Nucleus accumbens (tissue), 56 donors: Measurements from ENCODE around the gene LRCH3.
A peak's percentile ranks its signal among the peaks of the same experiment; 100 is the strongest.

Experiments
- DNase-seq, 56 donors: peaks; one replicate each; lab custom pipeline; 2025; lab: John Stamatoyannopoulos, UW

LRCH3 gene

DNA sequence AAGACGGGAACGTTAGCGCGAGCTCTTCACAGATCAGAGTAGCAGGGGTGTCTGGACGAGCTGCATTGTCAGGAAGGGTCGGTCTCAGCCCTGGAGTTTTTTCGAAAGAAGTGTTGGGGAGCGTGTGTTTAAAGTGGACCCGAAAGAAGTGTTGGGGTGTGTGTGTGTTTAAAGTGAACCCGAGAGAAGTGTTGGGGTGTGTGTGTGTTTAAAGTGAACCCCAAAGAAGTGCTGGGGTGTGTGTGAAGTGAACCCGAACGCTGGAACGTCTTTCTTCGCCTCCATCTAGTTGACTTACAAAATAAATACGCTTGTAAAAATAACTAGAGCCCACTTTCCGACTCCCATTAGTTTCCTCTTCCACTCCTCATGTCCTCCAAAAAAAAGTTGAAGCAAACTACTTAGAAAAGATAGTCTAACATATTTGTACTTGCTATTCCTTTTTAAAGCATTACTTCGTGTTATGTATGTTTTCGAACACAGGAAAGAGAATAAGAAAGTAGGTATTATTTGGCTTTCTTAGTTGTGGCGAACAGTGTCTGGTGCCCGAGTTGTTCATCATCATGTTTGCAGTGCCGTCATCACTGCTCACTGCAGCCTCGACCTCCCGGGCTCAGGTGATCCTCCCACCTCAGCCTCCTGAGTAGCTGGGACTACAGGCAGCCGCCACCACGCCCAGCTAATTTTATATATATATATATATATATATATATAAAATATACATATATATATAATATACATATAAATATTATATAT is 1.0 kb downstream of the LRCH3 start:
- DNase-seq, result peak in 2 of 56 donors; percentile 34 to 43

DNA sequence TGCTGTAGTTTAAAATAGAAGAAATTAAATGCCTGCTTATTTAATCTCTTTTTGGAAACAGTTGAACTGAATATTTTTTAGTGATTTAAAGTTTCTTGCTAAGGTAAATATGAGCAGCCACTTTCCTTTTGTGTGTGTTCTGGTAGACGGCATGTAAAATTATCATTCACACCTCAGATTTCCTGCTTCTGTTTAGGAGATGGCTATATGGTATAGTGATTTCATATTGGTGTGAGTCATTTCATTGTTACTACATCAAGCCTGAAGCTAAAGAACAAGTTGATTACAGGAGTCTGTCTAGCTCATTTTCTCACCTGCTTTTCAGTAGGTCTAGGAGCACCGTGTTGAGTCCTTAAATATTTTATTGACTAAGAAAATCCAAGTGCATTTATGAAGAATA is 2.2 kb downstream of the LRCH3 start:
- DNase-seq, result no peak

DNA sequence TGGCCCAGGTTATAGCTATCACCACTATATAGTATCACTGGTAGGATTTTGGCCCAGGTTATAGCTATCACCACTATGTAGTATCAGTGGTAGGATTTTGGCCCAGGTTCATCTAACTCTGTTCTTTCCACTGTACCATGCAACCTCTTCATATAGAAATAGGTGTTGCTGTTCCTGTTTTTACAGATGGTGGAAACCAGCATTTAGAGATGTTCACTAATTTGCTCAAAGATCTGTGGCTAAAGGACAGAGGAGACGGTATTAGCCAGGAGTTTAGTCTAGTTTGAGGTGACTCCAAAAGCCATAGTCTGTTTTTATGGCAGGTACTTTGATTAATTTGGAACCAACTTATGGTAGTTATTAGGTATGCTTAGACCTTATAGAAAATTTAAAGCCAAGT is 3.1 kb downstream of the LRCH3 start:
- no peak for DNase-seq

DNA sequence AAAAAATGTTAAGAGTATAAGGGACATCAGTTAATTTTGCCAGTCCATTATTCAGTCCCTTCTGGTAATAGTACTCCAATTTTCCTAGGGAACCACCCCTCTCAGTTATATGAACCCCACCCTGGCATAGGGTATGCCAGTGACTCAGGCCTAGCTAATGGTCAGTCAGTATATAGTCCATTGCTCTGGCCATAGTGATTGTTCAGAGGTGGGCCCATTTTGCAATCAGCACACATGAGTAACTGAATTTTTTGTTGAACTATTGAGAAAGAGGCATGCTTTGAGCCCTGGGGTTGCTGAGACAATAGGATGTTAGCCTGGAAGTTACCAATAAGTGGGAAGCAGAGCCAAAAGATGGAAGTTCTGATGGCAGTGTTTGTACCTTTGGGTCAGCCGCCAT is 4.1 kb downstream of the LRCH3 start:
- DNase-seq, result no peak

DNA sequence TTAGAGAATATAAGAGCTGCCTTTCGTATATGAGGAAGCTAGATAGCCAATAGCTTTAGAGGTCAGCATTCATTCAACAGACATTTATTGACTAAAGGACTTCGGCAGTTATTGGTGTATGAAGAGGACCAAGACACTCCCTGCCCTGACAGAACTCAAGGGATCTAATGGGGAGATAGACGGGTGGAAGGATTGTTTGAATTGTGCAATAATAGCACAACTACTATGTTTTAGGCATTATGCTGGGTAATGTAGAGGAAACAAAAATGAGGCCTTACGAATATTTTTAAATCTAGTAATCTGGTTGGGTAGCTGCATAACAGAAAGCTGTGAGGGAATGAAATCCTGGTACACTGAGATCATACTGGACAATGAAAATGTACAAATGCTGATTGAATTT is 5.0 kb downstream of the LRCH3 start:
- DNase-seq, result no peak

DNA sequence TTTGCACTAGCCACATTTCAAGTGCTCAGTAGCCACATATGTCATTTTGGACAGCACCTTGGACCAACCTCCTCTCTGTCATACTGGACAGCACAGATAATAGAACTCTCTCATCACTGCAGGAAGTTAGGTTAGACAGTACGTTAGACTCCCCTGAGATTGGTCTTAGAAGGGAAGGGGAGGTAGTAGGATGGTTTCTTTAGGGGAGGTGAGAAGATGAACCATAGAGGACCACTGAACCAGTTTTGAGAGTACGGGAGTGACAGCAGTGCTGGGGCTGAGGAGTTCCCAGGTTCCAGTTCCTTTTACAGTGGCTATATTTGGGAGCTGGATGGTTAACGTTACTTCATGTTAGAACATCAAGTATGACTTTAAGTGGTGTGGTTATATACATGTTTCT is 7.8 kb downstream of the LRCH3 start:
- no peak for DNase-seq

DNA sequence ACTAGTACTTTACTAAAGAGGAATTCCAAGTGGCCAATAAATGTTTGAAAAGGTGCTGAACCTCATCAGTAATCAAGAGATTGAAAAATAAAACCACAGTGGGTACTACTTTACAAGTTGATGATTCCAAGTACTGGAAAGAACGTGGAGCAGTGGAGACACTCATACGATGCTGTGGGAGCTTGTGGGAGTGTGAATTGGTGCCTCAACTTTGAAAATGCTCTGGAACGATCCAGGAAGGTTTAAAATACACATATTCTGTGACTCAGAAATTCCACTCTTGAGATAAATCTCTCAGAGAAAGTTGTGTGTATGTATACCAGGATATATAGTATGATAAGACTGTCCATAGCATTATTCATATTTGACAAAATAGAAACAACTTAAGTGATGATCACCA is 9.3 kb downstream of the LRCH3 start:
- DNase-seq, result no peak

DNA sequence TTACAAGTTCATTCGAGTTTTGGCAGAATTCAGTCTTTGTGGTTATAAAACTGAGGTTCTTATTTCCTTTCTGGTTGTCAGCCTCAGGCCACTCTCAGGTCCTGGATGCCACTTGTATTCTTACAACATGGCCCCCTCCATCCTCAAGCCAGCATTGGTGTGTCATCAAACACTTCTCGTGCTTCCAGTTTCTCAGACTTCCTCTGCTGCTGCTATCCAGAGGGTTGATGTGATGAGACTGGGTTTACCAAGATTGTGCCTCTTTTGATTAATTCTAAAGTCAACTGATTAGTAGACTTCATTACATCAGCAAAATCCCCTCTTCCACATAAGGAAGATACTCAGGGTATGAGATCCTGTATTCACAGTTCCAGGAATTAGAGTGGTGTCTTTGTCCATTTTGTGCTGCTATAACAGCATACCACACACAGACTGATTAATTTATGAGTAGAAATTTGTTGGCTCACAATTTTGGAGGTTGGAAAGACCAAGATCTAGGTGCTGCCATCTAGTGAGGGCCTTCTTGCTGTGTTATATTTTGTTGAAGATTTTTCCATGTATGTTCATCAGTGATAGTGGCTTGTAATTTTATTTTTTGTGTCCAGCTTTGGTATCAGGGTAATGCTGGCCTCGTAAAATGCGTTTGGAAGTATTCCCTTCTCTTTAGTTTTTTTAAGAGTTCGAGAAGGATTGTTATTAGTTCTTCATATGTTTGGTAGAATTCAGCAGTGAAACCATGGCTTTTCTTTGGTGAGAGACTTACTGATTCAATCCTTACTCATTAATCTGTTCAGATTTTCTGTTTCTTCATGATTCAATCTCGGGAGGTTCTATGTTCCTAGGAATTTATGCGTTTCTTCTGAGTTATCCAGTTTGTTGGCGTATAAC is 11.1 kb downstream of the LRCH3 start:
- no peak for DNase-seq

DNA sequence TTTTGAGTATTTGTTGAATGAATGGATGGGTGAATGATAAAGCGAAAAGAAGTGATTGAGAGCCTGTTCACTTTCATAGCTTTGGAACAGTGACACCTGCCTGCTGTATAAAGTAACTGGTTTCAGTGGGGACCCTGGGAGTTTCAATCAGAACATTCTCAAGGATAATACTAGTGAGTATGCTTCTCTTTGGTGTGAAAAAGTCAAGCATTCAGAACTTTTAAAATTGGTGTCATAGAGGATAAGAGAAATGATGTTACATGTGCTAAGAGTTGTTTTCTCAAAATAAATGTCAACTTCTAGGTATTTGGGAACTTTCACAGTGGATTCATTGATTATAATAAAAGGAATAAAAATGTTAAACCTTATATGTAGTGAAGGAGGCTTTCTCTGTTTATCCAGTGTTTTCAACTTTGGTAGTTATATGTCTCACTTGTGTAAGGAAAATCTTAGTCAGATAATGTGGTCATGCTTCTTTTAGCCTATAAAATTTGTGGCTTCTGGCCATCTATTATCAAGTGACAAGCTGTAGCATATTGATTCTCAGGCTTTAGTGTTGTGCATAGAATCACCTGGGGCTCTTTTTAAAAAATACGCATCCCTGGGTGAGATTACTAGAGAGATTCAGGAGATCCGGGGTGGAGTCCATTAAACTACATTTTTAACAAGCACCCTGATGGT is 11.9 kb downstream of the LRCH3 start:
- DNase-seq, result no peak

DNA sequence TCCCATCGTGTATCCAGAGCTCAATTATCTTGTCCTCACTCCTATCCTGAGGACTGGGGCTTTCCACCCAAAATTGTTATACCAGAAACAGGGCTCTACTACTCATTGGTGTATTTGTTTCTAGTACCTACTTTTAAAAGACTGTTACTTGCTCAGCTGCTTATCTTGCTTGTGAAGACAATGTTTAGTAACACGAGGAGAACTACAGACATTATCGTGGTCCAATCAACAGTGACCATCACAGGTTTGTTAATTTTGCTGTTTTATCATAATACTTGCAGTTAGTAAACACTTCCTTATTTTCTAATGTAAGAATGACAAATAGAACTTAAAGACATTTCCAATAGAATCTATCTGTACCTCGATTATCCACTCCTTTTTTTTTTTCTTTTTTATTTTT is 13.5 kb downstream of the LRCH3 start:
- DNase-seq, result no peak

DNA sequence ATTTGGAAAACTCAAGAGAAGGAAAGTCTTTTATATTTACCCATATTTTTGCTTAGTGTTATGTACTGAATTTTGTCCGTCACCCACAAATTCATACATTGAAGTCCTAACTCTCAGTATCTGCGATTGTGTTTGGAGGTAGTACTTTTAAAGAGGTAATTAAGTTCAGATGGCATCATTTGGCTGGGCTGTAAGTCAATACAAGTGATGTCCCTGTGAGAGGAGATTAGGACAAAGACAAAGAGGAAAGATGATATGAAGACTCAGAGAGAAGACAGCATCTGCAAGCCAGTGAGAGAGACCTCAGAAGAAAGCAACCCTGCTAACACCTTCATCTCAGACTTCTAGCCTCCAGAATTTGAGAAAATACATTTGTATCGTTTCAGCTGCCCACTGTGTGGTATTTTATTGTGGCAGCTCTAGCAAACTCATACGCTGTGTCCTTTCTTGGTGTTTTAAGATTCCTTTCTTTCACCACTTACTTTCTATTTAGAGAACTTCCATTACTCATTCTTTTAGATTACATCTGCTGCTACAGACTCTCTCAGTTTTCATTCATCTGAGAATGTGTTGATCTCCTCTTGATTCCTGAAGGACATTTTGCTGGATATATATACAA is 17.0 kb downstream of the LRCH3 start:
- no peak for DNase-seq

DNA sequence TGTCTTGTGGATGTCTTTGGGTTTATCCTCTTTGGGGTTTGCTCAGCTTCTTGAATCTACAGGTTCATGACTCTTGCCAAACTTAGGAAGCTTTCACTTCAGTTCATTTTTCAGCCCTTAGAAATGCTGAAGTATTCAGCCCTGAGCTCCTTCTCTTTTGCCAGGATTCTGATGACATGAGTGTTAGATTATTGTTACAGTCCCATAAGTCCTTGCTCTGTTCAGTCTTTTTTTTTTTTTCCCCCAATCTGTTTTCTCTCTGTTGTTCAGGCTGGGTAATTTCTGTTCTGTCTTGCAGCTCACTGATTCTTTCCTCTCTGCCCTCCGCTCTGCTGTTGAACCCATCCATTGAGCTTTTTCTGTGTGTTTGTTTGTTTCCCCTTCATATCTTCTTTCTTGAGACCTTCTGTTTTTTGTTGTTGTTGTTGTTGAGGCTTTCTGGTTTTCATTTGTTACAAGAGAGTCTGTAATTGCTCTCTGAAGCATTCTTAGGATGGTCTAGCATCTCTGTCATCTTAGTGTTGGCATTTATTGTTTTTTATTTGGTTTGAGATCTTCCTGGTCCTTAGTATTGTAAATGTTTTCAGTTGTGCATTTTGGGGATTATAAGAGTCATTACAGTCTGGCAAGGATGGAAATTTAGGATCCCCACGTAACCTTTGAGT is 18.4 kb downstream of the LRCH3 start:
- no peak for DNase-seq

DNA sequence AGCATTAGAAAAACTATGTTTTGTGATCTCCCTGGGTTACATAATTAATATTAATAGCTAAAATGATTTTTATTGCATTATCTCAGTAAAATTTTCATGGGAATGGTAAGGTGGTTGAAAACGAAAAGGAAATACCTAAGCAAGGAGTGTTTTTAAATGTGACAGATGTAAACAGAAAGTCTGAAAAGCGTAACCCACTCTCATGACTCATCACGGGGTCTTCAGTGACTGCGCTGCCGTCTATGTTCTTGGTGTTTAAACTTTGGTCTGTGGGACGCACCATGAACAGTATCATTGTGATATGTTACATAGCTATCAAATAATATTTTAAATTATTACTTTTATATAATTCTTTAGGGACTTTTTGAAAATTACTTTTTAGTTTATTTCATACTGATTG is 19.8 kb downstream of the LRCH3 start:
- no peak for DNase-seq

DNA sequence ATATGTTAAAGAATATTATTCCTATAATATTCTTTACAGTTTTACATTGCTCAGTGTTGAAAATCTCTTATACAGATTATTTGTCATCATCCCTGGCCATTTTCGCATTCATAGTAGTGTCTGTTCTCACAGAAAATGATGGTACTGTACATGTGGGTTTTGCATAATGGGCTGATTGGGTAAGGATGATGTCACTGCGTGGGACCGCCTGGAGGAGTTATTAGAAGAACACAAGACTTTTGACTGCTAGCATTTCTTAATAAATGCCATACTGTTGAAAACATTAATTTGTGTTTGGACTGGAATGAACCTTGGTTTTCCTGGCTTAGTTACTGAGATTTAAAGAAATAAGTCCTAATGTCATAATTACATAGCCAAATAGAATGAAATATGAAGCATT is 20.3 kb downstream of the LRCH3 start:
- DNase-seq, result peak in 38 of 56 donors; percentile 1 to 76 (median 23)

DNA sequence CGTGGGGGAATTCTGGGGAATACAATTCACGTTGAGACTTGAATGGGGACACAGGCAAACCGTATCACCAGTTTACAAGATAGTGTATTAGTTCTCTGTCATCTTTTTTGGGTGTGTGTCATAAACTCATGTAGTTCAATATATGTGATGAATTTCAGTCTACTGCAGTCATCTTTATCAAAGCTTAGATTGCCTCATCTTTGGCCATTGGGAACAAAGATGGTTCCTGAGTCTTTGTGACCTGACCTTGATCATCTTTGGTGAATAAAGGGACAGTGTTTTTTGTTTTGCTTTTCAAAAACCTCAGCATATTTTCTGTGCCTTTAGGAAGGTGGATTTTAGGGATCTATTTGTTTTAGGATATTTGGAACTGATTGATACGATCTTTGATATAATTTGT is 23.3 kb downstream of the LRCH3 start:
- DNase-seq, result no peak

DNA sequence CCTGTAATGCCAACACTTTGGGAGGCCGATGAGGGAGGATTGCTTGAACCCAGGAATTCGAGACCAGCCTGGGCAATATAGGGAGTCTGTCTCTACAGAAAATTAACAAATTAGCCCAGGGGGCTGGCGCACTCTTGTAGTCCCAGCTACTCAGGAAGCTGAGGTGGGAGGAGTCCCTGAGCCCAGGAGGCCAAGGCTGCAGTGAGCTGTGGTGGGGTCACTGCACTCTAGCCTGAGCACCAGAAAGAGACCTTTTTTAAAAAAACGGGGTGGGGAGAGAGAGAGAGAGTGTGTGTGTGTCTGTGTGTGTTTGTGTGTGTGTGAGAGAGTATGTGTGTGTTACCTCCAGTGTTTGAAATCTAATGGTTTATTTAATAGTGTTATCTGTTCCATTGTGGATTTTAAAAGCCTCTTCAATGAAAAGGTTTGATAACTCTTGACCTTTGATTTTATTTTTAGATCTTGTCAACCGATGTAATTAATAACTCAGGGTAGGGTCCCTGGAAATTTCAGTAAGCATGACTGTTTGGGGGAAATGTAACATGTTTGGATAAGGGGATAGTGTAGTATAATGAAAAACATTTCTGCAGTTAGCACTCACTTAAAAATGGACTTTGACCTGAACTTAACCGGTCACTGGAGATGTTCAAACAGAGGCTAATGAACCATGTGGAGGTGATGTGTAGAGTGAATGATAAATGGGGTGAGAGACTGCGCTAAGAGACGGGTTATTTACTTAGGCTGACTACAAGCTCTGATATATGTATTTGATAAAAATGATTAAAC is 29.7 kb downstream of the LRCH3 start:
- no peak for DNase-seq

DNA sequence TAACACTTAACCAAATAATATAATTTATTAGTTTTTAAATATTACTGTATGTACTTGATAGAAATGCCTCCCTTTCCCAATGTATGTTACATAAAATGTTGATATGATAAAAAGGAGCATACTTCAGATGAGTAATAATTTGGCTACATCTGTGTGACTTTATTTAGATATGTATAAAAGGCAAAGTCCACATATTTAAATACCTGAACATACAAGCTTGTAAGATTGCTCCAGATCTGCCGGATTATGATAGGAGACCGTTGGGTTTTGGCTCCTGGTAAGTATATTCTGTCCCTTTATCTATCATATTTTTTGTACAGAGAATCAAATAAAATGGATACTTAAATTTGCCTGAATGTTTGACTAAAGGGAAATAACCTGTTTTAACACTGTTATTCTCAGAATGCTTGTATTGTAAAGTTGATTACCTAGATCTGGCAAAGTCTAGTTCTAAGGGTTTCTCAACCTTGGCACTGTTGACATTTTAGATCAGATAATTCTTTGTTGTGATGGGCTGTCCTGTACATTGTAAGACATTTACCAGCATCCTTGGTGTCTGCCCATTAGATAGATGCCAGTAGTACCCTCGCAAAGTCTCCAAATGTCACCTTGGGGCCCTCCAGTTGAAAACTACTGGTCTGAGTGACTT is 38.5 kb downstream of the LRCH3 start:
- no peak for DNase-seq

DNA sequence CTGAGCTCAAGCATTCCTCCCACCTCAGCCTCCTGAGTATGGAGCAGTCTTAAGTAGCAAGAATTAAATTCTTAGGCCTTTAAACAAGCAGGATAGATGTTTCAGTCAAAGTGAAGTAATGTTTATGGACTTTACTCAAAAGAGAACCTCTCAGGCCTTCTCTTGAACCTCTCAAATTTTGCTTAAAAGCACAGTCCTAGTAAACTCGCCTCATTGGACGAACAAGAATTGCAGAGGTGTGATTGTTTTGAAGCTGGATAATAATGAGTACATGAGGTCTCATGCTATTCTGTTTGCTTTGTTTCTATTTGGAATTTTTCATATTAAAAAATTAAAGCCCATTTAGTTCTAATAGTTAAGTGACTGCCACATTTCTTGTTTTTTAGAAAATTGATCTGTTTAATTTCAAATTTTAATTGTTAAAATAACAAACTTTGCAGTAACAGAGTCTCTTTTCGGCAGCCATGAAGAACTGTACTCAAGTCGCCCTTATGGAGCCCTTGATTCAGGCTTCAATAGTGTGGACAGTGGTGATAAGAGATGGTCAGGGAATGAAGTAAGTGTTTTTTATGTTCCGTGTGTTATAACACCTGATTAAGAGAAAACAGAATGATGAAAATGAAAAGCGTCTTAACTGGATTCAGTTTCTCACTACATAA is 39.4 kb downstream of the LRCH3 start:
- DNase-seq, result no peak

DNA sequence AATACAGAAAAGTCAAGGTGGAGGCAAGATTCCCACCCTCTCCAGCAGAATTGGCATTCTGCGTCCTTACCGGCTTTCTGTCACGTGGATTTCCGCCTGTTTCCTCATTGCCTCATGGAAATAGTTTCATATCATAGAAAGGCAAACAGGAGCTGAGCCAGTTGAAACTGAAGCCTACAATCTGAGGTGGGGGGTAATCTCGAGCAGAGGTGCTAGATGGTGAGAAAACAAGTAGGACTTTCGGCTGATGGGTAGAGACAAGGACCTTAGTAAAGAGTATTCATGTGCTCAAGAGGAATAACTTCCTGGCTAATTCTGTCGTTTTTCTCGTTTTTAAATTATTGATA is 39.9 kb downstream of the LRCH3 start:
- DNase-seq, result no peak
